Measurements from ENCODE around the gene AMOT.

AMOT gene

DNA sequence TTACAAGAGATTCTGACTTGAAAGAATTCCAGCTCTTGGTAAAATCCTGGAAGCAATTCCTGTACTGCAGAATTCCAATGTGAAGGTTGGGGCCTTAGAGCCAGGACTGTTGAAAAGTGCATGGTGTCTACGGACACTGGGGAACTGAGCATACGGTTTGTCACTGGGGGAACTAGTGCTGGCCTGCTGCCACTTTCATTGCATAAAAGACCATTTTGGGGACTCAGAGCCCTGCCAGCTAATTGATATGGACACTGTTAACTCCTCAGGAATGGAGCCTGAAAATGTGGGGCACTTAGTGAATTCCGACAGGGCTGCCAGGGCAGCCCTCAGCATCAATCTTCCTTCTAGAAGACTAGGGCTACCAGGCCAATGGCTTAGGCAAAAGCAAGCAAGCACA is 55.9 kb downstream of the AMOT start:
- DNase-seq (ENCODE audit: low spot score), result no peak
- in situ Hi-C loops (cut with MboI; ENCODE audit: low pct_unique_long_range_greater_than_20kb, low sequenced_read_pairs, unreplicated experiment), result no loop called here
- TF ChIP-seq, protein P1, sequence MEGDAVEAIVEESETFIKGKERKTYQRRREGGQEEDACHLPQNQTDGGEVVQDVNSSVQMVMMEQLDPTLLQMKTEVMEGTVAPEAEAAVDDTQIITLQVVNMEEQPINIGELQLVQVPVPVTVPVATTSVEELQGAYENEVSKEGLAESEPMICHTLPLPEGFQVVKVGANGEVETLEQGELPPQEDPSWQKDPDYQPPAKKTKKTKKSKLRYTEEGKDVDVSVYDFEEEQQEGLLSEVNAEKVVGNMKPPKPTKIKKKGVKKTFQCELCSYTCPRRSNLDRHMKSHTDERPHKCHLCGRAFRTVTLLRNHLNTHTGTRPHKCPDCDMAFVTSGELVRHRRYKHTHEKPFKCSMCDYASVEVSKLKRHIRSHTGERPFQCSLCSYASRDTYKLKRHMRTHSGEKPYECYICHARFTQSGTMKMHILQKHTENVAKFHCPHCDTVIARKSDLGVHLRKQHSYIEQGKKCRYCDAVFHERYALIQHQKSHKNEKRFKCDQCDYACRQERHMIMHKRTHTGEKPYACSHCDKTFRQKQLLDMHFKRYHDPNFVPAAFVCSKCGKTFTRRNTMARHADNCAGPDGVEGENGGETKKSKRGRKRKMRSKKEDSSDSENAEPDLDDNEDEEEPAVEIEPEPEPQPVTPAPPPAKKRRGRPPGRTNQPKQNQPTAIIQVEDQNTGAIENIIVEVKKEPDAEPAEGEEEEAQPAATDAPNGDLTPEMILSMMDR (IDR thresholded peaks at IDR 0.05; ENCODE audit: extremely low read depth, insufficient read depth, missing control alignments), result no peak

DNA sequence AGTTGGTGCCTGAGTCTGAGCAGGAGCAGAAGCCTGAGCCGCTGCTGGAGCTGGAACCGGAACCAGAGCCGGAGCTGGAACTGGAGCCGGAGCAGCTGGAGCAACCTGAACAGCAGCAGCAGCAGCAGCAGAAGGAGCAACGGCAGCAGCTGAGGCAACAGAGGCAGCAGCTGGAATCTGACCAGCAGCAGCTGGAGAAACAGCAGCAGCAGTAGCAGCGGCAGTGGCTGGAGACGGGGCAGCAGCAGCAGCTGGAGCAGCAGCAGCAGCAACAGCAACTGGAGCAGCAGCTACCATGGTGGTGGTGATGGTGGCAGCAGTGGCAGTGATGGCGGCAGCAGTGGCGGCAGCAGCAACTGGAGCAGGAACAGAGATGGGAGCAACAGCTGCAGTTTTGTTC is 61.5 kb downstream of the AMOT start:
- in situ Hi-C loops (cut with MboI; ENCODE audit: low pct_unique_long_range_greater_than_20kb, low sequenced_read_pairs, unreplicated experiment), result no loop called here
- TF ChIP-seq, protein P1 (IDR thresholded peaks at IDR 0.05; ENCODE audit: extremely low read depth, insufficient read depth, missing control alignments), result no peak
- DNase-seq (ENCODE audit: low spot score), result no peak

DNA sequence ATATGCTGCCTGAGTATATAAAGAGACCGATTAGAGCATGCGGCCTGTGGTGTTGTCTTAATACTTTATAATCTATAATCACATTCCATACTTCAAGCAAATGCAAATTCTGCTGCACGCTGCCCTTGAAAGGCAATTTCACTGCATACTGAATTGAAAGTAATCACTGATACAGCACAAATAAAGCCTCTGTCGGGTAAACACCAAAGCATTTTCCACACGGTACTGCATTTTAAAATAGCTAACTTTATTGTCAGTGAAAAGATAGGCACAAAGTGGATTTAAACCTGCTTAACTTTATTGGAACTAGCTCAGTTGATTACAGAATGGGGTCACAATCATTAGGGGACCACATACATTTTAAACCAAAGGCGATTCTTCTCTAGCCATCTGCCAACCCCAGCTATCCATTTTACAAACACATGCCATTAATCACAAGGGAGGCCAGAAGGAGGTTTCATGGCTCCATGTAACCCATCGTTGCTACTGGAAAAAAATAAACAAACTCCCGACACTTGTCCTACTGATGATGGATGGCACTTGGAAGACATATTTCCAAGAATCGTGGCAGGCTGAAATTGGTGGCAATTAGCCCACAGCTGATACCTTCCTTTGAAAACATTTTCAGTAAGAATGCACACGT is 65.9 kb downstream of the AMOT start:
- in situ Hi-C loops (cut with MboI; ENCODE audit: low pct_unique_long_range_greater_than_20kb, low sequenced_read_pairs, unreplicated experiment), result no loop called here
- TF ChIP-seq, protein P1 (IDR thresholded peaks at IDR 0.05; ENCODE audit: extremely low read depth, insufficient read depth, missing control alignments), result no peak

DNA sequence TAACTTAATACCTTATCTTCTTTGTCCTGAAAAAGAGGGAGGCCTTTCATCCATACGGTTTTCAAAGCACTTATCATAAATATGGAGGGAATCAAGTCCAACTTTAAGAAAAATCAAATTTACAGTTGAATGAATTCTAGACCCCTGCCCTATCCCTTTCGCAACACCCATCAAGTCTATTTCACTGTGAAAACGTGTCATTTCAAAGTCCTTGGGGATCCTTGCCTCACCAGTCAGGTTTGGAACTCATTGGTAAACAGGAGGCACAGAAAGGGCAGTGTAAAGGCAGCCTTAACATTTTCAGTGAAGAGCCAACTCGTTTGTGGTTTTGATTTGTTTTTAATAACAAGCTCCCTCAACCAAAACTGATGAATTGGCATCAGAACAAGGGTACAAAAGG is 66.5 kb downstream of the AMOT start:
- DNase-seq (ENCODE audit: low spot score), result no peak
- in situ Hi-C loops (cut with MboI; ENCODE audit: low pct_unique_long_range_greater_than_20kb, low sequenced_read_pairs, unreplicated experiment), result no loop called here
- TF ChIP-seq, protein P1 (IDR thresholded peaks at IDR 0.05; ENCODE audit: extremely low read depth, insufficient read depth, missing control alignments), result no peak

More for the DNA sequence above, 65.9 kb downstream of the AMOT start:
- no peak for DNase-seq (ENCODE audit: low spot score)

DNA sequence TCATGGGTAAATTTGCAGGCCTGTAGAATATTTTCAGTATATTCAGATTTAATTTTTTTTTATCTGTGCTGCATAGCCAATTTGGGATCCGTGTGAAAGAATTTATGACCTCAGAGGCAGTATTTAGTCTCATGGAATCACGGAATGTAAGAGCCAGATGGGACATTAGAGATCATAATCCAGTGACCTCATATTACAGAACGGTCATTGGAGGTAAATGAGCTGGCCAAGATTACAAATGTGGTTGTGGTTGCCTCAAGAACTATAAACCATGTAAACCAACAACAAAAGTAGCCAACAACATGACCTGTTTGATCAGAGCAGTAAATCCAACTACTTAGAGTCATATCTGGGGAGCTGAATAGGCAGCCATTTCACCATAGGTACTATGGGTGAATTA is 71.6 kb downstream of the AMOT start:
- TF ChIP-seq, protein P1 (IDR thresholded peaks at IDR 0.05; ENCODE audit: extremely low read depth, insufficient read depth, missing control alignments), result no peak
- DNase-seq (ENCODE audit: low spot score), result no peak
- in situ Hi-C loops (cut with MboI; ENCODE audit: low pct_unique_long_range_greater_than_20kb, low sequenced_read_pairs, unreplicated experiment), result no loop called here

DNA sequence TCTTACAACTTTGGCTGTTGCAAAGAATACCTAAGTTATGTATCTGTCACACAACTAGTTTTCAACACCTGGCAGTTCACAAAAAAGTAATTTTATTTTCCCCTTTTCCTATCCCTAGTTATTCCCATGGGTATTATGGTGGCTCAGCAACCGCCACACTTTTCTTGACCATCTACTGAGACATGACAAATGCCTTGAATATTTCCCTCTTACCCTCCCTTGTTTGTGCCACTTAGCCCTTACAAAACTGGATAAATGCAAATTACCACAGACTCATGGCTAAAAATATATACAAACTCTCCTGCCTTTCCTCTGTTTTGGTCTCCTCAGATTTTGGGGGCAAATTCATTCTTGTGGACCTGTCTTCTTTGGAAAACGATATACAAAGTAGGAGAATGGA is 72.1 kb downstream of the AMOT start:
- in situ Hi-C loops (cut with MboI; ENCODE audit: low pct_unique_long_range_greater_than_20kb, low sequenced_read_pairs, unreplicated experiment), result no loop called here
- TF ChIP-seq, protein P1 (IDR thresholded peaks at IDR 0.05; ENCODE audit: extremely low read depth, insufficient read depth, missing control alignments), result no peak
- DNase-seq (ENCODE audit: low spot score), result no peak

Data from GM13977 (cell line).